Measurements from ENCODE around the gene STAT4.

The STAT4 gene

DNA sequence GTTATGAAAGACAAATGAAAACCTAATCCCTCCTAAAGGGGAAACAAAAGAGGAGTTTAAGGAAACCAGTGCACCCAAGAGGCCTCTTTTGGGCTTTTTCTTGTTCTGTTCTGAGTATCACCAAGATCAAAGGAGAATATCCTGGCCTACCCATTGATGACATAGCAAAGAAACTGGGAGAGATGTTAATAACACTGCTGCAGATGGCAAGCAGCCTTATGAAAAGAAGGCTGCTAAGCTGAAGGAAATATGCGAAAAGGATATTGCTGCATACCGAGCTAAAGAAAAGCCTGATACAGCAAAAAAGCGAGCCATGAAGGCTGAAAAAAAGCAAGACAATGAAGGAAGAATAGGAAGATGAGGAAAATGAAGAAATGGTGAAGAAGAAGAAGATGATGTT is 23.6 kb upstream of the STAT4 start:
- DNase-seq: no peak

DNA sequence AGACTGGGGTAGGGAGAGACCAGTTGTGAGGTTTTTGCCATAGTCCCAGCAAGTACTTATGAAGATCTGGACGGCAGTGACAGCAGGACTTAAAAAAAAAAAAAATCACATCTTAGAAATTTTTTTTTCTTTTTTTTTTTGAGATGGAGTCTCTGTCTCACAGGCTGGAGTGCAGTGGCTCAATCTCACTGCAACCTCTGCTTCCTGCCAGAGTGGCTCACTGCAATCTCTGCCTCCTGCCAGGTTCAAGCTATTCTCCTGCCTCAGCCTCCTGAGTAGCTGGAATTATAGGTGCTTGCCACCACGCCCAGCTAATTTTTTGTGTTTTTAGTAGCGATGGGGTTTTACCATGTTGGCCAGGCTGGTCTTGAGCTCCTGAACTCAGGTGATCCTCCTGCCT is 22.4 kb upstream of the STAT4 start:
- no peak for DNase-seq

DNA sequence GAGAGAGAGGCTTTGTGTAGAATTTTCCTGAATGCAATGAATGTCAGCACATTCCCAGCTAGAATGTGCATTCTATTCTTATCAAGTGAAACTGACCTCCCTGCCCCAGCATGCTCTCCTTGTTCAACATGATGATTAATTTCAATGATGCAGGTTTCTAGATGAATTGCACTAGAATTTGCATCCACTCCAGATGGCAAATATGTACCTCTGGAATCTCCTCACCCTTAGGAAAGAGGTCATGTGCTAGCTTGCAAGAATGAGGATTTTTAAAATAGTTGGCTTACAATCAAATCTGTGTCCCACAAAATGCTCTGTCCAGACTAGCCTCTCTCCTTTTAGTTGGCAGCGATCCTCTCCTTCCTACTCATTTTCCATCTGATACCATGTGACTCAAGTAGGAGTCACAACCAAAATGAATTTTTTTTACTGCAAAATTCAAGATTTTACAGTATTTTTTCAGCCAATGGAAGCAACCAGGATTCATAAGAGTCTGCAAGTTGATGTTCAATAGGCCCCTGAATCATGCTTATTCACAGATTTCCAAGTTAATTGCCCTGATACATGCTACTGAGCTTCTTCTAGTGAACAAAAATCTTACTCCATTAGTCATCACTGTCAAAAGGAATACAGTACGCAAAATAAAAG is 21.0 kb upstream of the STAT4 start:
- DNase-seq: no peak

DNA sequence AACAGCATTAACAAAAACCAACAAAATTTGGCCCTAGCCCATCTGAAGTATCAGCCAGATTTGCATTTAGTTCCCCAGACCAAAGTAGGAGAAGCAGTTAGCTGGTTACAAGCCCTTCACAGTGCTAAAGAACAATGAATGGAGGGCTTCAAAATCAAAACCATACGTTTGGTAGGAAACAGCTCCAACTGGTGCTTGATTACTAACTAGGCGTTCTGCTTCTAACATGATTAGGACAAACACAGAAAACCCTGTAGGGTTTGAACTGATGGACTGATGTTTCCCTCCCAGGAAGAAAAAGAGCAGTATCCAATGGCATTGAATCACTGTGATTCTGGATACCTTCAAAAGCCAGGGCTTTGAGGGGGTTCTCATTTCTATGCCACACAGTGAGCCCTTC is 20.5 kb upstream of the STAT4 start:
- no peak for DNase-seq

DNA sequence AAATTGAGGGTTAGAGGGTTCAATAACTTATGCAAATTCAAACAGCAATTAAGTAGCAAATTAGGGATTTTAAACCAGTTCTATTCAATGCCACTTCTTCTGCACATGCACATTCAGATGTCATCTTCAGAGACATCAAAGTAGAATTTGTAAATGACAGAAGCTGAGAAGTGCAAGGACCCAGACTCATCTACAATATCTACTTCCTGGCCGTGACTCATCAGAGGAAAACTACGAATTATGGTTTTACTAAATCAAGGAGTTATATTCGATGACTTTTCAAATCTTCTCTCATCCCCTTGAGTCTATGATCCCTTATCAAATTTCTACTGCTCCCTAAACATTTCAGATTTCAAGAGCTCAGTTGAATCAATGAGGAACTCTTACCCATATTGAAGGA is 20.0 kb upstream of the STAT4 start:
- DNase-seq: peak; percentile 32

DNA sequence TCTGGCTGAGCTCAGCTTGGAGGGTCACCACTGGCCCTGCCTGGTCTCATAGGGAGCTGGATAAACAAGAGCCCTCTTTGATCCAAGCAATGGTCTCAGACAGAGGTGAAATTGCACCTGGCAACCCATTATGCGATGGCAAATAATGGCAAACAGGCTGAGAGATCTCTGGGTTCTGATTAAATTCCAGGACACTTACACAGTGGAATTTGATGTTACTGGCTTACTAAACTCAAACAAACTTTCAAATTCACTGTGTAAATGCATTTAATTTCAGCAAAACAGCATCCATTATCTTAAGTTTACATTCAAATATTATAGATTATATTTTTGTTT is 19.5 kb upstream of the STAT4 start:
- no peak for DNase-seq

DNA sequence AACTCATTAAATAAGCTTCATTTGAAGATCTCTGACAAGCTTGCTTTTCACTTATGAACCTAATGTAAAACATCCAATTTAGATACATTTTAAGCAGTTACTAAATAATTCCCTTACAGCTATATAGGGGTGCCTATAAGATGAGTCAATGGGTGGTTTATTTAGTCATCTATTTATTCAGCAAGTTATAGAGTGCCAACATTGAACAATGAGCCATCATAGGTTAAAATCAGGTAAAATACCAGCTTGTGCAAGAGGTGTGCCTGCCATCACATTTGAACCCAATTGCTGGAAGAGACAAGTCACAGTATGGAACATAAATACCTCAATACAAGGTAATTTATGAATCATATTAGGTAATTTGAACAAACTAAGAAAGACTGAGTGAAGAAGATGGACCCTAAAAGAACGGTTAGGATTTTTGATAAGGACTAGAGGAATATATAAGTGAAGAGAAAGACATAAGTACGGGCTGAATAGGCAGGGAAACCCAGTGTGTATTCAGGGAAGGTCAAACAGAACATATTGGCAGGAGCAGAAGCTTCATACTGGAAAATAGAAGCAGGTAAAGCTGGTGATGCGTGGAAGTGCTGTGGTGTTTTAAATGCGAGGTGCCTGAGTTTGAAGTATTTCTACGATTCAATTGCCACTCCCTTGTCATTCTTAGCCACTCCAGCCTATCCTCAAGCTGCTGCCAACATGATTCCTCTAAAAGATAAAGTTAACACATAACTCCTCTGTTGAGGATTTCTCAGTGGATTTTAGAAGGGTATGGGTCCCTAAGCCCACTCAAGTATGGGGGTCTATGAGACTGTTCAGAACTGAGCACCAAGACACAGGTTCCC is 18.9 kb upstream of the STAT4 start:
- no peak for DNase-seq

DNA sequence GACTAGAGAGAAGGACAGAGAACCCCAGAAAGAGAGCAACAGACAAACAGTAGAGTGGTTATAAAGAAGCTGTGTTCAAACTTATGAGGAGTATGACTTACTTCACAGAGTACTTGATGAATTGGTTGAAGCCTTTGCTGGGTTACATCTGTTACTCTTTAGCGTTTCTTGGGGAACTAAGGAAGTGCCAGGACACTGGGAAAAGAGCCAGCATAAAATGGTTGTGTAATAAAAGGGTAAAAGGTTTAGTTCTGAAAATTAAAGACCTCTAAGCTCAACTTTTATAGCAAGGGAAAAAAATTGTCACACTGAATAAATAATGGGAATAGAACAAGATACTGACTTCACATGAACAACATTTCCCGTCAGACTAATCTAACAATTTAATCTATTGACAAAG is 17.0 kb upstream of the STAT4 start:
- DNase-seq: no peak

DNA sequence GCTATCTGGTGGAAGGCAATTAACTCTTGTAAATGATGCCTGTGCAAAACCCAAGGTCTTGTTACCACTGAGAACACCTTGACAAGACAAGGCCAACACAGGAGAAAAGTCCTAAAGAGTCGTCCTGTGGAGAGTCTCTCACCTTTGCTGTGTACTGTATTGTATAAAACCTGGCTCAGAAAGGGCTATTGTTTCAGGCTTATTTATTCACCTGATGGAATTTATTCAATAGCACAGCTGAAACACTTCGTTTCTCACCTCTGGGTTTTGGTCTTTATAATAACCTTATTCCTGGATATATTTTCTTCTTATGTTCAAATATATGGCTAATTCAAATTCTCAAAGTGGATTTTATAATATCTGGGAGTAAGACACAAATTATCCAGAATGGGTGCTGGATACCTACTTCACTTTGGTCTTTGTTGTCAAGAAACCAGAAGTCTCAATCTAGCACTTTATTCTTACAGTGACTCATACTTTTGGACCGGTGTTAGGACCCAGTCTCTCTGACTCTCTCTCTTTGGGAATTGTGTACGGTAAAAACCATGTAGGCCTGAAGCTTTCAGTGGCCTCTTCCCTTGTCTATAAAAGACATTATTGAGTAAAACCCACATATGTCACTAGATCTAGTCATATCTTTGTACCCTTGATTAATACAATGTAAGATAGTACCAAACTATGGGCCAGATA is 16.1 kb upstream of the STAT4 start:
- no peak for DNase-seq

DNA sequence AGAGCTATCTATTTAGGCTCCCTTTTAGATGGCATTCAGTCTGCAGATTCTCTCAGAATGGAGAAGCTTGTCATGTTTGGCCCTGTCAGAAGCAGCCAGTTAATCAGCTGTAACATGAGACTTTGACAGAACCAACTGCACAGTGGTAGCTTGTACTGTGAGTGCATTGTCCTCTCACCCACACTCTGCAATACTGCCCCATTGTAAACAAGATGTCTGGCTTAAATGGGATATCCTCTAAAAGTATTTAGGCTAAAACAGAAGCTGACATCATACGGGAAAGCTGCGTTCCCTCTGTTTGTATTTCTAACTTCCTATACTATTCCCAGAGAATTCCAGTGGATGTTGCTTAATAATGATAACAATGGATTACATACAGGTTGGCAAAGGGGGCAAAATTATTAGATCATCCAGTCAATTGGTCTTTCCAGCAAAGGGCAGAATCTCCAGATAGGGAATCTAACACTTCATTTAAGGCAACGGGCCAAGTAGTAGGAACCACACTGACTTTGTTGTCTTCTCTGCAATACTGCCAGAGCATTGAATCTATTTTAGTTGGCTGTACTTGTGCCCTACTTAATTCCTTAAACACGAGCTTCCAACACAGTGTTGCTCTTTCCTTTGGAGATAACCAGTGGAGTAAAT is 15.4 kb upstream of the STAT4 start:
- no peak for DNase-seq

DNA sequence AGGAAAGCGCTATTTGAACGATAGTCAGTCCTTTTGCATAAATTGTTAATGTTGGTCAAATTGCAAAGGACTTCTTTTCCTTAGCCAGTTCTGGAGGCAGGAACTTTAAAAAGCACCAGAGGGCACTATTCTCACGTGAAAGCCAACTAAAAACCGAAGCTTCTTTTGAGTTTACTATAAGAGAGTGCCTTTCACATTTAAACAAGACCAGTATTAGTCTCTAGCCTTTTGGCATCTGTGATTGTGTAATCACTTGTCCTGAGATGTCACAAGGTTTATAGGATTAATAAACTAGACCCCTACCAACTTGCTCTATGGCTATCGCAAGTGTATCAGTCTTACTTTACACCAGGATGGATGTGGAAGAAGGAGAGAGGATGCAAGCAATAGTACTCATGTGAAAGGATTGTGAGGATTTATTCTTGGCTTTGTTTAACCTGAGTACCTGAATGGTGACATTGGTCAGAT is 14.4 kb upstream of the STAT4 start:
- DNase-seq: peak; percentile 60

DNA sequence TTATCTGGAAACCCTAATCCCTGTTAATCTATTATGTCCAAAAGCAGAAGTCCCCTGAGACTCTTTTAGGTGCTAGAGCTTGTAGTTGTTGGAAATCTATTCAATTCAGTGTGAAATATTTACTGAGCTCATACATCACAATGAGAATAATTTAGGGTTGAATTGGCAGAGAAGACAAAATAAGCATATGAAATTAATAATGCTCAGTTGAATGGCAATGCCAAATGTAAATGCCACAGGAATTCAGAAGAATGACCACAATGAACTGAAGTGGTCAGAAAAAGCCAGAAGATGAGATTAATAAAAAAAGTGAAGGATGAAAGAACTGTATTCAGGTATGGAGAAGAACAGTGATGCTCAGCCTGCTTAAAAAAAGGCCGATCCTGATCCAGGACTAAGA is 8.0 kb upstream of the STAT4 start:
- no peak for DNase-seq

DNA sequence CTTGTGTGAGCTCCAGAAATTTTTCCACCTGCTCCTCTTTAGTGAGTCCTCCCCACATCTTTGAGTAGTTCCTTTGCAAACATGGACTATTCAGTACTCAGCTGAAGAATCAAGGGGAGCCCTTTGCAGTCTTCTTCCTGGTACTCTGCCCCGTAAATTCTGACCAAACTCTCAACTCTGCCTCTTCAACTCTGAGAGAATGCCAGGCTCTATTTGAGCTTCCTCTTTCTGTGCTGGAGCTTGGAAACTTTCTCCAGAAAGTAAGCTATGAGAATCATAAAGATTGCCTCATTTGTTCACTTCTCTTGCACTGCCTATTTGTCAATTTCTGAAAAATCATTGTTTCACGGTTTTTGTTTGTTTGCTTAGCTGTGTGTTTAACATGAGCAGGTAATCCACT is 7.4 kb upstream of the STAT4 start:
- no peak for DNase-seq

DNA sequence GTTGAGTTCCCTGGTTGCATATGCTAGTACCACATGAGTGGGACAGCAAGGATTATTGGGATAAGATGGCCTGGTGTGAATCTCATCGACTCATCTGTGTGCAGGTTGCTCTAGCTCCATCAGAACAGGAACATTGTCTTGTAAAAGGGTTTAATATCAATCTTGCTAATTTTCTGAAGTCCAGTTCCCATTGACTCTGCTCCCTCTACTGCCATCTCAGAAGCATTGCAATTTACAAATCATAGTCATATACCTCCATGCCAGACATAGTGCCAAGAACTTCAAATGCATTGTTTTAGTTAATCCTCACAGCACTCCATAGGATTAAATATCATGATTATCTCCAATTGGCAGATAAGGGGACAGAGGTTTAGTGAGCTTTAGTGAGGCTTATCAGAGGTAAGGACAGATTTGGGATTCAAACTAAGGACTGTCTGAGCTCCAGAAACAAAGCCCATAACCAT is 4.8 kb upstream of the STAT4 start:
- DNase-seq: peak; percentile 68

DNA sequence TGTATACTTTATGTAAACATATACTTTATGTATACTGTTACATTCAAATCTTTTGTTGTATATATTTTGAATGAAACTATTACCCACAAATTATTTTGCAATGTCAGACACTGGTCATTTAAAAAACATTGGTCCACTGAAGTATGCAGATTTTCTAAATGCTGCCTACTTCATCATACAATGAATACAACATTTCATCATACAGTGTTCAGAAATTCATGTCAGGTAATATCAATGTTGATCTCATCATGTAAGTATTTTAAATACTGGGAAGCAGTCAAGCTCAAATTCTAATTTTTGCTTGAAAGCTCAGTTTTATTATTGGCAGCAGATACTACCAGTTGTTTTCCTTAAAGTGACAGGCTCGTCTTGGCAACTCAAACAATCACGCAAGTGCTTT is 2.9 kb upstream of the STAT4 start:
- DNase-seq: no peak

DNA sequence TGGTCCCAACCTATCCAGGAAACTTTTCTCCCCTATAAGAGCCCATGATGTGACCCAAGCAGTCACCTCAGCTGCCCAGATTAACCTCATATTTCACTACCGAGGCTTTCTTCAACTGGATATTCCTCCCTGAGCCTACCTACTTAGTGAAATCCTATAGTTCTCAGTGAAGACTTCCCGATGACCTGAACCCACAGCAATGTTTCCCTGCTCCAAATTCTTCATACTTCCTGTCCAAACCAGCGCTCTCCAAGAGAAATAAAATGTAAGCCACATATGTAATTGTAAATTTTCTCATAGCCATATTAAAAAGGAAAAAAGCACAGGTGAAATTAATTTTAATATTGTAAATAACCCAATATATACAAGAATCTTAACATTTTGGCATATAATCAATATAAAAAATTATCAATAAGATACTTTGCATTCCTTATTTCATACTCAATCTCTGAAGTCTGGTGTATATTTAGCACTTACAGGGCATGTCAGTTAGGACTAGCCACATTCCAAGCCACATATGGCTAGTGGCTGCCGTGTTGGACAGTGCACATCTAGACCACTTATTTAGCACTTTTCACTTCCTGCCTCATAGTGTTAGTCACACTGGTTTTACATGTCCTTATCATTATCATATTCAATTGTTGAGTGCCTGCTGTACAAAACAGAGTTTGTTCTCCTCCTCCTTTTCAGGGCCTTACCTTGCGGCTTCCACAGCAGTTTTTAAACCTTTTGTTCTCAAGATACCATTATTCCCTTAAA is 1.9 kb upstream of the STAT4 start:
- DNase-seq: peak; percentile 61

DNA sequence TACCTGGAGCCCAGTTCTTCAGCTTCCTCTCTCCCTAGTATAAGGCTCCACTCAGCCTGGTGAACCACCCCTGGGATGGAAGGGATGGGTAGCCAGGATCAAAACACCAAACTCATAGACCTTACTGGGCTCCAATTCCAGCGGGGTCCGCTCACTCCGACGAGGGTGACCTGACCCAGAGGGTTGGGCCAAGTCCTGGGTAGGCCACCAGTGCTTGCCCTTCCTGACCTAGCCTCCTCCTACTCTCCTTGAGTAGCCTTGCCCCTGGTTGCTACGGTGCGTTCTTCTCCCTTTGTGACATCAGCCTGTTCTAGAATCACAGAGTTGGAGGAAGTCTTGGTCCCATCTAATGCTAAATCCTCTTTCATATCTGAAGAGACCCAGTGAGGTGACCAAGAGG is 537 bp upstream of the STAT4 start:
- DNase-seq: no peak

DNA sequence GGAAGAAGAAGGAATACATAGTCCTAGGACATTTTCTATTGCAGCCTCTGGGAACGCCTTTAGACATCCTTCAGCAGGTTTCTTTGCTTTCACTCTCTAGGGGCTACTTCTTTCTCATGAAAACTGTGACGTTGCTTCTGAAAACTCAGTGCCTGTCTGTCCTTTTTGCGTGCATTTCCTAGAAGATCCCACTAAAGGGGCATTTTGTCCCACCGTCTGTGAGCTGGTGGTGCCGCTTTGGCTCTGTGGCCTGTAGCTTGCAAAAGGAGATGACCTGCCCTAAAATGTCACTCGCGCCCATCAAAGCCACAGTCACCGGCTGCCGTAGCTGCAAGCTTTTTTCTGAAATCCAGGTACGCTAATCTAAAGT is 579 bp downstream of the STAT4 start:
- peak; percentile 51 for DNase-seq

DNA sequence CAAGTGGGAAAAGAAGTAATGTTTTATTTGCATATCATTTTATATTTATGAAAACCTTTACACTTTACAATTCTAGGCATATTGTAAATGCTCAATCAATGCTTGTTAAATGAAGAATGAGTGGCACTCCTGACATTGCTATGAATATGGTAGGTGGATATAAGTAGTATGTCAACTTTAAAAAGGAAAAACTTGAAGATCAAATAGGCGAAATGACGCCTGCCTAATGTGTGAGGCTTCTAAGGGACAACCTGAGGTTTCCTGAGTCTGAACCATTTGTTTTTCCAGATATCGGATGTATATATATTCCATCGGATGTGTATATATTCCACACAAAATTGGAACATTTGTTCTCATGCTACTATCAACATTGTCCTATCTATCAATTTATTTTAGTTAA is 1.4 kb downstream of the STAT4 start:
- no peak for DNase-seq

DNA sequence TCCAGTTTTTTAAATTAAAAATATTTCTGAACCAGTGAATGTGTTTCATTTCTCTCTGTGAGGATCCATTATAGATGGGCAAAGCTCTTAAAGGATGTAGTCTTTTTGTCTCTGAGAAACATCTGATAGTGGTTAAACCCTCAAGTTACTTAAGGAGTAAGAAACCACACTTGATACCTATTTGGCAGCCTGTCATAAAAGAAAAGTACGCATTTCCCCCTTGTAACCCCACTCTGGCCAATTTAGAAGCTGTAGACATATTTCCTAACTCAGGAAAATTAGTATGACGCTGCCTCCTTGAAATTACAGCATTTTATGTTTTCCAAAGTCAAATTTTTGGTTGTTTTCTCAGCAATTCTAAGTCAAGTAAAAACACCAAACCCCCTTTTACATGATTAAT is 2.0 kb downstream of the STAT4 start:
- peak; percentile 65 for DNase-seq

DNA sequence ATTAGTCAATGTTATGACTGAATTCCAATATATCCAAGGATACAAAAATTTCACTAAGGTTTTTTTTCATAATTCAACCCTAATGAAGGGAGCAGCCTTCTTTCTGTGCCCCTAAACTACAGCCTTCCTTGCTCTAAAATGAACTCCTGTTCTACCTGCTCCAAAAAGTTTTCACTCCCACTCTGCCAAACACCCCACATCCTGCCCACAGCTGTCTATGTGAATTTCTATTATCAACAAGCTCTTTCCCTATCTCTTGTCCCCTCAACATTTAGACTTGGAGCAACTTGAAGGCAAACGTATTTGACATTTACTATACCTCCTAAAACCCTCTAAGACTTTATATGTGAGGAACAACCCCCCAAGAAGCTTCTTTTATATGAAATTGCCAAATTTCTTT is 2.5 kb downstream of the STAT4 start:
- DNase-seq: no peak

DNA sequence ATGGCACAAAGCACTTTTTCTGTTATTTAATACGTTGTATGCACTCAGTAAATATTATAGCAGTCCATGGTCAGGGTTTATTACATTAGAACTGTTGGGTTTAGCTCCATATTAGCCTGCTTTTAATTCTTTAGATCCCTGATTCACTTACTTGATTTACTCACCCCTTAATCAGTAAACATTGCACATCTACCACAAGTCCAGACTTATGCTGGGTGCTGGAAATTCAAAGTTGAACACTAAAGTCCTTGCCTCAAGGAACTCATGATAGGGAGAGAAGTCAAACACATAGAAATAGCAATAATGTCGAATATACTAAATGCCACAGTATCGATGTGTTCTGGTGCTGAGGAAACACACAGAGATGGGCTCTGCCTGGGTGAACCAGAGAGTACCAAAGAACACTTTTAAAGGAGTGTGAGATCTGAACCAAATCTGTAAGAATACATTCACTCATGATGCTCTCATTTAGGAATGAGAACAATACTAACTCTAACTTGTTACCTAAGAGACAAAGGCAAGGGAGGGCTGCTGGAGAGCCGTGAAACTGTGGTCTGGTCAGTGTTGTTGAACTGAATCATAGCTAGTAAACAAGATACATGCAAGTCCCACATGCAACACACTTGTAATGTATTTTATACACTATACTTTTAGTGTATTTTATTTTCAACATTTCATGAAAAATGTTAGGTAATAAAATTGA is 4.9 kb downstream of the STAT4 start:
- DNase-seq: no peak

All from CD4-positive, alpha-beta T cell treated with Interleukin-4 for 4 hours (primary cell).